HG03175 (cell line): ENCODE data around the gene MIA.
"Not testable (repeated sequence)": the region's sequence is repeated elsewhere in the genome, so short reads cannot be mapped to it uniquely, and the experiment has no call there.

Source experiments
- ATAC-seq: cut with Tn5 transposase; IDR thresholded peaks from one replicate; pipeline ENCODE4 v1.9.1; 2021; ENCODE audit warnings: mild to moderate bottlenecking, moderate library complexity; ENCODE audit not compliant: unreplicated experiment

The MIA gene

DNA sequence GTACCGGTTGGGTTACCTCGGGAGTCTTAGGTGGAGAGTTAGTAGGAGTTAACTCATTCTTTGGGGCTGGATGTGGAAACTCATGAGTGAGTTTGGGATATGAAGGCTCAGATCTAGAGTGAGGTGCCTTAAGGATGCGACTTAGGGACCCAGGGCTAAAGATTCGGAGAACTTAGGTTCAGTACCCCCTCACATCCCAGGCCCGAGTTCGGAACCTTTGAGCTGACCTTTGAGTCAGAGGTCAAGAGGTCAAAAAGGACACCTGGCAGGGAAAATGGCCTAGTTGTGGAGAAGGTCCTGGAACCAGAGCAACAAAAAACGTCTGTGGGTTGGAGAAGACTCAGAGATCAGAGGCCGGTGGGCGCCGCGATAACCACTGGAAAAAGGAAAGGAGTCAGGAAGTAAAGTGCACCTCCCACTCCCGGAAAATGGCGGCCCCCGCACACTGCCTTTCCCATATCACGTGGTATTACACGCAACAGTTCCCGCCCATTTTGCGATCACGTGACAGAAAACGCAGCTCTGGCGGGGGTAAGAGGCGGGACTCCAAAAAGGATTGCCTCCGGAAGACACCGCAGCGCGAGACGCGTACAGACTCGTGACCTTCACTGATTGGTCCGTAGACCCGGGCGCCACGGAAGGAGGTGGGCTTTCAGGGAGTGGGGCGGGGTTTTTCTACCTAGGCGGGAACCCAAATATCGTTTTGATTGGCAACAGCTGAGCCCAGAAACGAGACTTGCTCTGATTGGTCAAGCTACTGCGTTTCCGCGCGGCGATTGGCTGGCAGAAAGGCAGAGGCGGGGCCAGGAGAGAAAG is 25.1 kb upstream of the MIA start, which contains the start of gene ACTMAP:
Gene ACTMAP (minus strand): TSS at position 420 of the 816 bp plus-strand sequence. CDS start 674 bp downstream, outside the sequence.
- ATAC-seq: peak; percentile 88

DNA sequence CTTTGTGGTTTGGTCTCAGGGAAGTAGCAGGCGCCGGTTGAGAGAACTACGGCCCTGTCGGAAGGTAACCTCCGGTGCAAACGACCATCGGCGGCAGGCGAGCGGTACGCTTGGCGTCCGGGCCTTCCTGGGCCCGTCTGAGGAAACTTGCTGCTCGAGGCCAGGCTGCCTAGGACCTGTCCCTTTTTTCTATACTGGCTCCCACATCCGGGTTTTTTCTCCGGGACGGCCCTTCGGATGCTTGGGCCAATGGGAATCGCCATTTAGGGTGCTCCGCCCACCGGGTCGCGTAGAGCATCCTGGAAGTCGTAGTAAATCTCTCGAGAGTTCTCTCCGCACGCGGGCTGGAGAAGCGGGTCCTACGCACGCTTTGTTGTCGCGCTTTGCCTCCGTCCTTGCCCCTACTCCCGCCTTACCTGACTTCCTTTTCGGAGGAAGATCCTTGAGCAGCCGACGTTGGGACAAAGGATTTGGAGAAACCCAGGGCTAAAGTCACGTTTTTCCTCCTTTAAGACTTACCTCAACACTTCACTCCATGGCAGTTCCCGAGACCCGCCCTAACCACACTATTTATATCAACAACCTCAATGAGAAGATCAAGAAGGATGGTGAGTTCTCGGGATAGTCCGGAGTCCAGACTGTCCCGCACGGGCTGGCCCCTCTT is 24.3 kb upstream of the MIA start, which contains the start of gene SNRPA:
Gene SNRPA (plus strand): TSS at position 330 of the 664 bp plus-strand sequence. CDS start 206 bp downstream, at position 536.
- peak; percentile 59 for ATAC-seq

DNA sequence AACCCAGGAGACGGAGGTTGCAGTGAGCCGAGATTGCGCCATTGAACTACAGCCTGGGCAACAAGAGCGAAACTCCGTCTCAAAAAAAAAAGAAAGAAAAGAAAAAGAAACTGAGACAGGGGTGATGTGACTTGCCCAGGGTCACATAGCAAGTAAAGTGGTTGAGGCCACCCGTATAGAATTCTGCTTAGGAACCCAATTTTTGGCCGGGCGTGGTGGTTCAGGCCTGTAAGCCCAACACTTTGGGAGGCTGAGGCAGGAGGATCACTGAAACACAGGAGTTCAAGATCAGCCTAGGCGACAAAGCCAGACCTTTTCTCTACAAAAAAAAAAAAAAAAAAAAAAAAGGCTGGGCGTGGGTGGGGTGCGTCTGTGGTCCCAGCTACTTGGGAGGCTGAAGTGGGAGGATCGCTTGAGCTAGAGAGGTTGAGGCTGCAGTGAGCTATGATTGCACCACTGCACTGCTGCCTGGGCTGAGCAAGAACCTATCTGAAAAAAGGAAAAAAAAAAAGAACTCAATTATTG is 23.0 kb upstream of the MIA start:
- no peak for ATAC-seq

DNA sequence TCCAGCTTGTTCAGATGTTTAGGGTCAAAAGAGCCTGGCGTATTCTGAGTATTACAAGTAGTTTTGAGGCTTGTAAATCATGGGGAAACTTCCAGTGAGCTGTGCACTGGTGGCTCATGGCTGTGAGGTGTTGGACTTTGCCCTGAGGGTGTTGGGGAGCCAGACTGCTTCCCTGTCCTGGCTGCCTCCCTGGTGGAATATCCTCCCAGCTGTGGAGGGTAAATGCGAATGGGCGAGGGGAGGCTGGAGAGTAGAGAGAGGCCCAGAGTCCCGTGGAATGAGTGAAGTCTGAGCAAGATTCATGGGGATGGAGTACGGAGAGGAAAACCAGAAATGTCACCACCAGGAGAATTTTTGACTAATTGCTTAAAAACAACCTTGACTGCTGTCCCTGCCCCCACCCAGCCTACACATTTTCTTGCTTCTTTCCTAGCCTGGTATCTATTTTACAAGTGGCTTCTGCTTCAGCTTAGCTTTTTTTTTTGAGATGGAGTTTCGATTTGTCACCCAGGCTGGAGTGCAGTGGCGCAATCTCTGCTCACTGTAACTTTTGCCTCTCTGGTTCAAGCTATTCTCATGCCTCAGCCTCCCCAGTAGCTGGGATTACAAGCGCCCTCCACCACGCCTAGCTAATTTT is 20.6 kb upstream of the MIA start:
- no peak for ATAC-seq

DNA sequence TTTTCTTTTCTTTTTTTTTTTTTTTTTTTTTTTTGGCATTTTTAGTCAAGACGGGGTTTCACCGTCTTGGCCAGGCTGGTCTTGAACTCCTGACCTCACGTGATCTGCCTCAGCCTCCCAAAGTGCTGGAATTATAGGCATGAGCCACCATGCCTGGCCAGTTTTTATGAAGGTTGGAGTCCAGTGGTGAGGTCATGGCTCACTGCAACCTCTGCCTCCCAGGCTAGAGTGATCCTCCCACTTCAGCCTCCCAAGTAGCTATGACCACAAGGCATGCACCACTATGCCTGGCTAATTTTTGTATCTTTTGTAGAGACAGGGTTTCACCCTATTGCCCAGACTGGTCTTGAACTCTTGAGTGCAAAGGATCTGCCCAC is 20.1 kb upstream of the MIA start:
- no peak for ATAC-seq

DNA sequence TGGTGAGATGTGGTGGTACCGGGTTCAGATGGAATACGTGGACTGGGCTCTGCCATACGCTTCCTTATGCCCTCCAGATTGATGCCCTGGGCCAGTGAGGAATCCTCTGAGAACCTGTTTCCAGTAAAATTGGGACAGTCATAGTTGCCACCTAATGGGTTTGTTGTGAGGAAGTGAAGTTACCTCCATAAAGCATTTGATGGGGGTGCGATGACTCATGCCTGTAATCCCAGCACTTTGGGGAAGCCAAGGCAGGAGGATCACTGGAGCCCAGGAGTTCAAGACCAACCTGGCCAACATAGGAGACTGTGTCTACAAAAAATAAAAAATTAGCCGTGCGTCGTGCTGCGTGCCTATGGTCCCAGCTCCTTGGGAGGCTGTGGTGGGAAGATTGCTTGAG is 19.5 kb upstream of the MIA start:
- ATAC-seq: no peak

DNA sequence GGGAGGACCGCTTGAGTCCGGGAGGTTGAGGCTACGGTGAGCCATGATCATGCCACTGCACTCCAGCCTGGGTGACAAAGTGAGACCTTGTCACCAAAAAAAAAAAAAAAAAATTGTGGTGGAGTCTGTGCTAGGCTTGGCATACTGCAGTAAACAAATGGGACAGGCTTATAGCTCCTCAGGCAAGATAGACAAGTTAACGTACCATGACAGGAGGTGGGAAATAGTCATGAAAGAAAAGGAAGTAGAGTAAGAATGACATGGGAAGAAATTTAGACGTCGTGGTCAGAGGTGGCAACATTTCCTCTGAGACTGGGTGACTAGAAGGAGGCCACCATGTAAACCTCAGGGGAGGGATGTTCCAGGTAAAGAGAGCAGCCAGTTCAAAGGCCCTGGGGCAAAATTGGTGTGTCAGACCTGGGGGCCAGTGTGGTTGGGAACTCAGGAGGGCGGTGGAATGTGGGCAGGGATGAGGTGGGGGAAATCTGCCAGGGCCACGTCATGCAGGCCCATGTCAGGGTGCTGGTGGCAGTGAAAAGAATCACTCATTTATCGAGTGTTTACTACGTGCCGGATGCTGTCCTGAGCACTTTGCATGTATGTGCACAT is 18.7 kb upstream of the MIA start:
- no peak for ATAC-seq

DNA sequence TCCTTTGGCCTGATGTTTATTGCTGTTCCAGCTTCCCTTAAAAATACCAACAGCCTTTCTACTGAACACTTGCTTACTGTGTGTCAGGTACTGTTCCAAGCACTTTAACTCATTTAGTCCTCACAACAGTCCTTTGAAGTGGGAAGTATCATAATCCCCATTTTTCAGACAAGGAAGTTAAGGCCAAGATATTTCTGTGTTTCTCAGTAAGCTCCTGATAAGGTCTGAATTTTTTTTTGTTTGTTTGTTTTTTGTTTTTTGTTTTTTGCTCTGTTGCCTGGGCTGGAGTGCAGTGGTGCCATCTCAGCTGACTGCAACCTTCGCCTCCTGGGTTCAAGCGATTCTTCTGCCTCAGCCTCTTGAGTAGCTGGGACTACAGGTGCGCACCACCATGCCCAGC is 16.8 kb upstream of the MIA start:
- ATAC-seq: no peak

DNA sequence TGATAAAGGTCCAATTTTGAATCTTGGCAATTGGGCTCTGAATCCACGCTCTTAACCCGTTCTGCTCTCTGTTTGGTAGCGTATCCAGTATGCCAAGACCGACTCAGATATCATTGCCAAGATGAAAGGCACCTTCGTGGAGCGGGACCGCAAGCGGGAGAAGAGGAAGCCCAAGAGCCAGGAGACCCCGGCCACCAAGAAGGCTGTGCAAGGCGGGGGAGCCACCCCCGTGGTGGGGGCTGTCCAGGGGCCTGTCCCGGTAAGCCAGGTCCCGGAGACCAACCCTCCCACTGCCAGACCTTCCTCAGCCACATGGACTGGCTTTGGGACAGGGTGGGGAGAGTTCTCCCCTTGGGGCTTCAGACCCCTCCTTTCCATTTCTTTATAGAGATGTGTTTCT is 16.0 kb upstream of the MIA start:
- ATAC-seq: no peak

DNA sequence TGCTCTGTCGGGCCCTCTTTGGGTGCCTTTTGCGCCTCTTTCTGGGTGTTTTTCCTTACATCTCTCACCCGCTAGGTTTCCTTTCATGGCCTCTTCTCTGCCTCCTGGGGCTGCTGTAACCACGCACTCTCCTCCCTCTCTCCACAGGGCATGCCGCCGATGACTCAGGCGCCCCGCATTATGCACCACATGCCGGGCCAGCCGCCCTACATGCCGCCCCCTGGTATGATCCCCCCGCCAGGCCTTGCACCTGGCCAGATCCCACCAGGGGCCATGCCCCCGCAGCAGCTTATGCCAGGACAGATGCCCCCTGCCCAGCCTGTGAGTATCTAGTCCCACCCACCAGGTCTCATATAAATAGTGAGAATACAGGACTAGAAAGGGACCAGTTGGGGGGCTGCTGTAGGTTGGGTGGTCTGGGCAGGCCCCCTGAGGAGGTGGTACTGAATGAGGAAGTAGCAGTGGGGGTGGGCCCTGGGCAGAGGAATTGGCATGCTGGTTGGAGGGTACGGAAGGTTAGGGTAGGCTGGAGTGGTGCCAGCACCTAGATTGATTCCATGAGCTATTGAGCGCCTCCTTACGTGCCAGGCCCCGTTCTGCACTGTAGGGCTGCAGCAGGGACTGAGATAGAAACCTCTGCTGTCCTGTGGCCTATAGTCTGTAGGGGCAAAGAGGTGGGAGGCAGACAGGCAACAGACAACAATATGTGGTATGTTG is 12.4 kb upstream of the MIA start:
- no peak for ATAC-seq

DNA sequence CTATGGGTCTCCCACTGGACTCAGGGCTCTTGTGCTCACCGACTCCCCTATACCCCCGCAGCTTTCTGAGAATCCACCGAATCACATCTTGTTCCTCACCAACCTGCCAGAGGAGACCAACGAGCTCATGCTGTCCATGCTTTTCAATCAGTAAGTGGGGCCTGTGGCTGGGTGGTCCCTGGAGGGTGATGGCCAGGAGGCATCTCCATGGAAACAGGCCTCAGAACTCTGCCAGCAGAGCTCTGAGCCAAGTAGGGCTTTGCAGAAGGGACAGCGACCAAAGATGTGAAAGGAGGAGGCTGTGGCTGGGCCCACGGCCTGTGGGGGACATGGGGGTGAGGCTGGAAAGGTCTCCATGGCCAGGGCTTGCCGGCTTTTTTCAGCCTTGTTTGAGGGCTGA is 11.8 kb upstream of the MIA start:
- ATAC-seq: no peak

DNA sequence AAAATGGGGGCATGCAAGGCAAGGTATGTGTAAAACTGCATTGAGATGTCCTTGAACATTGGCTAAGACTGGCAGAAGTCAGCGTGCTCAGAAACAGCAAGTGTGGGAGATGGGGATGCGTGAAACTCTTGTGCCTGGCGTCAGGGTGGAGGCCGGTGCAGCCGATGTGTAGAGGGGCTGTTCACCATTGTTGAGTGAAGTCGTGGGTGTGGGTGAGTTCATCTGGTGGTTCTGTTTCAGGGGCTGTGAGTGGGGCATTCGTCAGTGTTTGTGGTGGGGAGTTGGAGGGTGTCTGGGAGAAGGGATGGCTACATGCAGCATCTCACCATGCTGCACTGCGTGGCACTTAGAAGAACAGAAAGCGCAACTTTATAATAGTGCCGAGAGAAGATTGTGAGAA is 11.4 kb upstream of the MIA start:
- ATAC-seq: no peak

DNA sequence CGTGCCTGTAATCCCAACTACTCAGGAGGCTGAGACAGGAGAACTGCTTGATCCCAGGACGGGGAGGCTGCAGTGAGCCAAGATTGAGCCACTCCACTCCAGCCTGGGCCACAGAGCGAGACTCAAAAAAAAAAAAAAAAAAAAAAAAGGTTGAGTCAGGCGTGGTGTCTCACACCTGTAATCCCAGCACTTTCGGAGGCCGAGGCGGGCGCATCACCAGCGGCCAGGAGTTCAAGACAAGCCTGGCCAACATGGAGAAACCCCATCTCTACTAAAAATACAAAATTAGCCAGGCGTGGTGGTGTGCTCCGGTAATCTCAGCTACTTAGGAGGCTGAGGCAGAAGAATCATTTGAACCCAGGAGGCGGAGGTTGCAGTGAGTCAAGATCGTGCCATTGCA is 8.9 kb upstream of the MIA start:
- not testable (repeated sequence) for ATAC-seq

DNA sequence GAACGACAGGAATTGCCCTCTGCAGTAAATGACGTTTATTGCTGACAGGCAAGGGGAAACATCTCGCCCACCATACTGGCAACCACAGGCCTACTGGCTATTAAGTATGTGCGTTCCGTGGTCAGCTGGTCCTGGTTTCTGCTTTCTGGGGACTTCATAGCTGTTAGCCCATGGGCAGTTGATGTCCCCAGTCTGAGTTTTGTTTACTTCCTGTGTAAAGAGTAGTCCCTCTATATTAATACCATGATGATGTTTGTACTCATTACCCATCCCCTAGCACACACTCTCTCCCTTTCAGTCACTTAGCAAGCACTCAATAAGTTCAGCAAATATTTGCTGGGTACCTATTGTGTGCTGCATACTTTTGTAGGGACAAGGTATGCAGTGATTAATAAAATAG is 6.5 kb upstream of the MIA start:
- ATAC-seq: no peak

DNA sequence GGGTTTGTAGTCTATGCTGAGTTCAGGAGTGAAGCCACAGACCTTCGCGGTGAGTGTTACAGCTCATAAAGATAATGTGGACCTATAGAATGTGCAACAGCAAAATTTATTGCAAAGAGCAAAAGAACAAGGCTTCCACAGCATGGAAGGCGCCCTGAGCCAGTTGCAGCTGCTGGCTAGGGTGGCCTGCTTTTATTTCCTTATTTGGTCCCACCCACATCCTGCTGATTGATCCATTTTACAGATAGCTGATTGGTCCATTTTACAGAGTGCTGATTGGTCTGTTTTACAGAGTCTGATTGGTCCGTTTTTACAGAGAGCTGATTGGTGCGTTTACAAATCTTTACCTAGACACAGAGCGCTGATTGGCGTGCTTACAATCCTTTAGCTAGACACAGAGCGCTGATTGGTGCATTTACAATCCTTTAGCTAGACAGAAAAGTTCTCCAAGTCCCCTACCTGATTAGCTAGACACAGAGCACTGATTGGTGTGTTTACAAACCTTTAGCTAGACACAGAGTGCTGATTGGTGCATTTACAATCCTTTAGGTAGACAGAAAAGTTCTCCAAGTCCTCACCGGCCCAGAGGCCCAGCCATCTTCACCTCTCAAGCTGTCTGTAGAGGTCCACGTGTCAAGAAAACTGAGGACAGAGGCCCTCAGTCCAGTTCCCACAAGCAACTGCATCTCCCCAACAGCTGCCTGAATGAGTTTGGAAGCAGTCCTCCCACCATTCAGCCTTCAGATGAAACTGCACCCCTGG is 4.0 kb upstream of the MIA start:
- not testable (repeated sequence) for ATAC-seq

DNA sequence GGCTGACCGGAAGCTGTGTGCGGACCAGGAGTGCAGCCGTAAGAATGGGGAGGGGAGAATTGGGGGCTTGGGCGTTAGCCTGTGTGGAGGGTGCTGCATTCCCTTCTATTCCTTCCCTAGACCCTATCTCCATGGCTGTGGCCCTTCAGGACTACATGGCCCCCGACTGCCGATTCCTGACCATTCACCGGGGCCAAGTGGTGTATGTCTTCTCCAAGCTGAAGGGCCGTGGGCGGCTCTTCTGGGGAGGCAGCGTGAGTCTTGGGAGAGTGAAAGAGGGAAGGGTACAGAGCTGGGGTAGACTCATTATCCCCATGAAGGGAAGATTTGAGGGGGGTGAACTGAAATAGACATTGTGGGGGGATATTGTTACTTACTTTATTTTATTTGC is 306 bp downstream of the MIA start:
- no peak for ATAC-seq

DNA sequence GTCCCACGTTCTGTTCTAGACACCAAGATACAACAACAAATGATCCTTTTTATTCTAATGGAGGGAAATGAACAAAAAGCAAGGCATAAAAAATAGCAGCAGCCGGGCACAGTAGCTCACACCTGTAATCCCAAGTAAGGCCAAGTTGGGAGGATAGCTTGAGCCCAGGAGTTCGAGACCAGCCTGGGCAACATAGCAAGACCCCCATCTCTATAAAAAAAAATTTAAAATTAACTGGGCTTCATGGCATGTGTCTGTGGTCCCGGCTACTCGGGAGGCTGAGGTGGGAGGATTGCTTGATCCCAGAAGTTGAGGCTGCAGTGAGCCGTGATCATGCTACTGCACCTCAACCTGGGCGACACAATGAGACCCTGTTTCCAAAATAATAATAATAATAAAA is 1.0 kb downstream of the MIA start:
- no peak for ATAC-seq

DNA sequence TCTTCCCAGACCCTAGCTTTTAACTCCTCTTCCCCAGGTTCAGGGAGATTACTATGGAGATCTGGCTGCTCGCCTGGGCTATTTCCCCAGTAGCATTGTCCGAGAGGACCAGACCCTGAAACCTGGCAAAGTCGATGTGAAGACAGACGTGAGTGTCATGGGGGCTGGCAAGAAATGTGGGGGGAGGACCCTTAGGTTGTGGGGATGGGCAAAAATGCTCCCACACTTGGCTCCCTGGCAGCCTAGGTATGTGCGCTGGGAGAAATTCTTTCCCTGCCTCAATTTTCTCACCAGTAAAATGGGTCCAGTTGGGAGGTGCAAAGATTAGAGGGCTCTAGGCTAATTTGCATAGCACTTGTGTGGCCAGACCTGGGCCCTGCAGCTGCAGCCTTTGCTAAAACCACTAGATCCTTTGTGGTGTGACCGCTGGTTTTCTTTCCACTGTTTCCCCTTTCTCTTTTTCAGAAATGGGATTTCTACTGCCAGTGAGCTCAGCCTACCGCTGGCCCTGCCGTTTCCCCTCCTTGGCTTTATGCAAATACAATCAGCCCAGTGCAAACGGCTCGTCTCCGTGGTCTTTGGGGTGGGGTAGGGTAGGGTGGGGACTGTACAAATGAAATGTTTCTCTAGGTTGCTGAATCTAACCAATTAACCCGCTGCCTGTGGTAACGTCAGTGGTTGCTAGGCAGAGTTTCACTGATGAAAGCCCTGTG is 1.8 kb downstream of the MIA start:
- peak; percentile 59 for ATAC-seq

DNA sequence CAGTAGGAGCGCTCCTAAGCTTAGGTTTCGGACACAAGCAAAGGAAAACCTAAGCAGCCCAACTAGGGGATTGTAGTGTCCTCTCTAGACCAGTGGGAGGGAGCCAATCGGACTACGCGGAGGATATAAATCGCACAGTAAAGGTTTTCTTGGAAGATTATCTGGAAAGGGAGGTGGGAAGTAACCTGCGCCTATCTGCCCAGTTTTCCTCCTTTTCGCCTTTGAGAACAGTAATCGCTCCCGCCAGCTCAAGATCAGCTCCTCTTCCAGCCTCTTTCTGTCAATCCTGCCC is 2.3 kb downstream of the MIA start:
- no peak for ATAC-seq
